Activated CD8-positive, alpha-beta memory T cell treated with anti-CD3 and anti-CD28 coated beads, Interleukin-2, amount 50 U/mL, for 24 hours (primary cell): ENCODE results near the gene CCDC136.
A peak's percentile ranks its signal among the peaks of the same experiment; 100 is the strongest.

Experiments
- DNase-seq: peaks from one replicate; pipeline ENCODE4 v3.0.0-alpha.2; 2020; ENCODE audit errors: extremely low read depth

Gene CCDC136

GRCh38 chr7:128791121-128791971, at the start of gene CCDC136:
Gene CCDC136, plus strand, starts transcription at chr7:128791968. Its CDS starts 444 bp downstream, at chr7:128792412.
- DNase-seq, result peak; percentile 18

DNA sequence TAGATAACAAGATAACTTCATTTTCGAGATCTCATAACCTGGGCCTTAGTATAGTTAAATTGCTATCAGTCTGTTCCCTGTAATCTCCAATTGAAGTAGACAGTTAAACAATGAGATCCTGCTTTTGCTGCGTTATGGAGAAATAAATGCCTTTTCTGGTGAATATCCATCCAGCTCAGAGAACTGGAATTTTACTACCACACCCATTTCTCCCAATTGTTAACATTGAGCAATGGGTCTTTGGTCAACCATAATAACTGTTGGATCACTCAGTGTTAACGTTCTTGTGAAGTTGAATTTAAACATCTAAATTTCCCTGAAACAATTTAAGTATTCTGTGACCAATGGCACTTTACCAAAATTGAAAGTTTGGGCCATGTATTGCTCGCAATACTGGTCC, 49.6 kb upstream of the CCDC136 start:
- DNase-seq, result no peak

DNA sequence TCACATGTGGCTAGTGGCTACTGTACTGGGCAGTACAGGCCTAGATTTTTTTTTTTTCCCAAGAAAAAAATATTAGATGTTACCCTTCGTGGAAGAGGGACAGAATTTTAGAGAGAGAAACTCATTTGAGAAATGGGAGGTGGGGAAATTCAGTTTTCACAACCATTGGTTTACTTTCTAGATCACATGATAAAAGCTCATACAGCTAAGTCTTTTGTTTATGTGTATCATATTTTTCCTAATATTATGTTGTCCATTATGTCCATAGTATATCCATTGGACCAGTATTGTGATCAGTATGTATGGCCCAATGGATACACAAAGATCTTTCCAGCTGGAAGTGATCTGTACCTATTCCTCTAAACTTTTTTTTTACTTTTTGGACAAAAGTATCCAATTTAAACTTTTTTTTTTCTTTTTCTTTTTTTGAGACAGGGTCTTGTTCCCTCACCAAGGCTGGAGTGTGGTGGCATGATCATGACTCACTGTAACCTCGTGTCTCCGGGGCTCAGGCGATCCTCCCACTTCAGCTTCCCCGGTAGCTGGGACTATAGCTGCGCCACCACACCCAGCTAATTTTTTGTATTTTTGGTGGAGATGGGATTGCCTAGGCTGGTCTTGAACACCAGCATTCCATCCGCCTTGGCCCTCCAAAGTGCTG, 48.5 kb upstream of the CCDC136 start:
- no peak for DNase-seq

- DNase-seq, result no peak
Observed at GRCh38 chr7:128744366-128744905, 47.3 kb upstream of the CCDC136 start.

DNA sequence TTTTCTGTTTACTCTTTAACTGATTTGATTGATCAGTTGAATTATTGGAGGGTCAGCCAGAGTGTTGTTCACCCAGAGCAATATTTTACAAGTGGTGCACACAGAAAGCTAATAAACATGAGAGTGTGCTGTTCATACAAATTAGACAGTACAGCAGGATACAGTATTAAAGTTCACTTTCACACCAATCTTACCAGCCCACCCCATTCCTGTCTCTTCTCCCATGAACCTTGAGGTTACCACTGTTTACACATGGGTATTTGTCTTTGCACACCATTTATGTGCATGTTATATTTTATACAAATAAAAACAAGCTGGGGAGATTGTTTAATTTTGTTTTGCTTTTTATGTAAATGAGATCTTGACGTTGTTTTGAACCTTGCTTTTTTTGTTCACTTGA, 46.1 kb upstream of the CCDC136 start:
- no peak for DNase-seq

DNA sequence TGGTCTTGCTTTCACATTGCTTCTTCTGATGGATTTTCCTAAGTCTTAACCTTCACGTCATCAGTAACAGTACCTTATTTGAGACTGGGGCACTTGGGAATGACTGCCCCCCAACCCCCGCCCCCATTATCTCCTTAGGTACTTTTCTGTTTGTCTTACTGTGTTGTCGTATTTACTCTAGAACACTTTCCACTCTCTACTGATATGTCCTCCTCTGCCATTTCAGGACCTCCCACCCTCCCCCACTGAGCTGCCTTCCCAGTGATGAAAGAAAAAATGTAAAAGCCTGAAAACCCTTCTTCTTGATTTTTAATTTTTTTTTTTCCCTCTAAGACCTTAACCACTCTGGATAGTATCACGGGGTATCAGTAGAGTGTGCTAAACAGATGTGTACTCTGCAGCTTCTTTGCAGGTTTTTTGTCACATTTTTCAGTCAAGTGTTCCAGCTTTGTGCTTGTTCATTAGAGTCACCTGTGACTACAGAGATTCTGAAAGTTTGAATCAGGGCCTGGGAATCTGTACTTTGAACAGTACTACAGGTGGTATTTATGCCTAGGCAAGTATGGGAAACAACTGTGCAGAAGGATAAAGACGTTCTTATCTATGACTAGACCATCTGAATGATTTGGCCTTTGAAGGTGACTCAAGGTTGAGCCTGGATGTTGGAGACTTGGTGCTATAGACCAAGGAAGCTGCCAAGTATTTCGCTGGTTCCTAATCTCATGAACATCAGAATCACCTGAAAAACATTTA, 44.3 kb upstream of the CCDC136 start:
- no peak for DNase-seq

- no peak for DNase-seq
Observed at GRCh38 chr7:128752251-128752650, 39.5 kb upstream of the CCDC136 start.

DNA sequence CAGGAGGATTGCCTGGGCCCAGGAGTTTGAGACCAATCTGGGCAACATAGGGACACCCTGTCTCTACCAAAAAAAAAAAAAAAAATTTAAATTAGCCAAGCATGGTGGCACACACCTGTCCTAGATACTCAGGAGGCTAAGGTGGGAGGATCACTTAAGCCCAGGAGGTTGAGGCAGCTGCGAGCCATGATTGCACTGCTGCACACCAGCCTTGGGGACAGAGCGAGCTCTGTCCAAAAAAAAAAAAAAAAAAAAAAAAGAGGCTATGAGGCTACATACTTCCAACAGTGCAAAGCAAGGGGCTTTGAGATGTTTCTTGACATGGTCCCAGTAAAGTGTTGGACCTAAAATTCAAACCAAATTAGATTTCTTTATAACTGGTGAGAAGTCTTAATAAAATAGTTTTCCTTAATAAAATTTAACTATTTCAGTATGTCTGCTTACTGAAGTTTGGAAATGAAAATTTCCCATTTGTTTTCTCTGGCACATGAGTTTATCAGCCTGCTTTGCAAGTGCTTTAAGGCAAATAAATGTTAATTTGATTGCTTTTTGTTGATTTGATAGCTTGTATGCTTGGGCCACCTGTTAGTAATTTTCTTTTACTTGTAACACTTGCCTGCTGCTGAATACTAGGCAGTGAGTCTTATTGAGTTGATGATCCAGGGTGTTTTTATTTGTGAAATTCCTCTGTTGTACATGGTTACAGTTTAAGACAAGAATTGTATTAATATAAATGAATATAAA, 36.5 kb upstream of the CCDC136 start:
- no peak for DNase-seq

DNA sequence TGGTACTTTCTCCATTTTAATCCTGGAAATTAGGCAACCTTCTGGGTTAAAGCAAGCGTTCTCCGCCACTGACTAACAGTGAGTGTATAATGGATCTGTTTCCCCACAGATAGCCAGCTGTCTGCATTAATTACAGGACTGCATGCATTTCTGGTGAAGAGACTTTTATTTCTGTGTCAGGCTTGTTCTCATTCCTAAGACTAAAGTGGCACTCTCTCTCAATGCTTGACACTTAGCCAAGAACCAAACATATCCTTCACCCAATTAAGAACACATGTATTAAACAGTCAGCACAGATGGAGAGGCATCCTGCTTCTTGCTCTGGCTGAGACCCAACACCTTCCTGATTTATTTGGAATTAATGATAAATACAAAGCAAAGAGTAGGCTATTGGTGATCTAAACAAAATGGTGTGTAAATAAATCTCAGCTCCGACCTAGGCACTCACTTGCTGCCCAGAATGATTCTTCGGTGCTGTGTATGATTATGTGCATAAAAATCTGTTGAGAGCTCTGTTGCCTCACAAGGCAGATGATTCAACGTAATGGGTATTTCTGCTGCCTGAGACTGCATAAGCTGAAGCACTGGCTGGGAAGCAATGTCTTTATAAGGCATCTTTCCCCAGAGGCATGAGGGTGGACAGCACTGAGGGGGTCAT, 35.8 kb upstream of the CCDC136 start:
- DNase-seq, result no peak

DNA sequence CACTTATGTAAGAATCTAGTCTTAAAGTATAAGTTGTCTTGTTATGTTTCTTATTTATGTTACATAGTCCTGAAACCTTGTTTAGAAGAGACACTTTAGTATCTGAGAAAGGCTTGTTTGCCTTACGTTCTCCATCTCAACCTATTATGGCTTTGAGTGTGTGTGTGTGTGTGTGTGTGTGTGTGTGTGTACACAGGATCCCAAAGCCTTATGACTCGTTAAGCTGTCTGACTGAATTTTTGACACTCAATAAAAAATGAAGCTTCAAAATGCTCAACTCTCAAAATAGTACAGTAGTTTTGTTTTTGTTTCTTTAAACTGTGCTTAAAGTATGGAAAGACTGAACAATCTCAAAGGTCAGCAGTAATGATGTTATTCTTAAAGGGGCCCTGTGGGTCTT, 34.6 kb upstream of the CCDC136 start:
- DNase-seq, result no peak

DNA sequence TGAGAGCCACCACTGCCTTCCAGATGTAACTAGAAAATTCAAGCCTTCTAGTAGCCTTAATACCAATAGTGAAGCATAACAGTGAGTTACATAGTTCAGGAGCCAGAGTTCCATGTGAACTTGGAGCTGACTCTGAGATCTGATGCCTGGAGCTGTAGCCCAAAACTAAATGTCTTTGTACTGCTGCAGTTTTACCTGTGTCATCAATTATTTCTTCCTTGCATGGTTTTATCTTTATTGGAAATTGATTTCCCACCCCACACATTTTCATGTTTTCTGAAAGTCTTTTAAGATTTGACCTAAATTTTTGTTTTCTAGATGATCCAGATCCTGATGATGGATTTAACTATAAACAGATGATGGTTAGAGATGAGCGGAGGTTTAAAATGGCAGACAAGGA, 33.2 kb upstream of the CCDC136 start:
- no peak for DNase-seq

- no peak for DNase-seq
Observed at GRCh38 chr7:128759242-128759641, 32.5 kb upstream of the CCDC136 start.

GRCh38 chr7:128763541-128763940, 28.2 kb upstream of the CCDC136 start:
- no peak for DNase-seq

DNA sequence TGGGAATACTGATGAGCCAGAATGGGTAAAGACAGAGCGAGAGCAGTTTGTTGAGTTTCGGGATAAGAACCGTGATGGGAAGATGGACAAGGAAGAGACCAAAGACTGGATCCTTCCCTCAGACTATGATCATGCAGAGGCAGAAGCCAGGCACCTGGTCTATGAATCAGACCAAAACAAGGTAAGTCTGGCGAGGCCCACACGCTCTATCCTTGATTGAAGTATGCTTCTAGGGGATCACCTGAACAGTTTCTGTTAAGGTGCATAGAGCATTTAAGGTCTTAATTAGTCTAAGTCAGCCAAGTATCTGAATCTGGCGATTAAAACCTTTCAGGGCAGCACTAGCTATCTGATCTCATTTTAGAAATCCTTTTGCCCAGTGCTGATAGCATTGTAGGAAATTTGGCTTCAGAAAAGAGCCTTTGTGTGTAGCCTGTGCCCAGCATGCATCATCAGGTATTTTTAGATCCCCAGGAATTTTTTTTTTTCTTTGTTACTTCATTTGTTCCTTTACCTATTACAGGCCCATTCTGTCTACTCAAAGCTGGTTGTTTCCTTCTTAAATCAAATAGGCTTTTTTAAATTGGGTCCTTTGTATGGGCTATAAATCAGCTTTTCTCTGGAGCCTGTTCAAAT, 24.2 kb upstream of the CCDC136 start:
- no peak for DNase-seq

GRCh38 chr7:128770233-128770632, 21.5 kb upstream of the CCDC136 start:
- DNase-seq, result no peak

GRCh38 chr7:128773604-128774003, 18.2 kb upstream of the CCDC136 start:
- no peak for DNase-seq

DNA sequence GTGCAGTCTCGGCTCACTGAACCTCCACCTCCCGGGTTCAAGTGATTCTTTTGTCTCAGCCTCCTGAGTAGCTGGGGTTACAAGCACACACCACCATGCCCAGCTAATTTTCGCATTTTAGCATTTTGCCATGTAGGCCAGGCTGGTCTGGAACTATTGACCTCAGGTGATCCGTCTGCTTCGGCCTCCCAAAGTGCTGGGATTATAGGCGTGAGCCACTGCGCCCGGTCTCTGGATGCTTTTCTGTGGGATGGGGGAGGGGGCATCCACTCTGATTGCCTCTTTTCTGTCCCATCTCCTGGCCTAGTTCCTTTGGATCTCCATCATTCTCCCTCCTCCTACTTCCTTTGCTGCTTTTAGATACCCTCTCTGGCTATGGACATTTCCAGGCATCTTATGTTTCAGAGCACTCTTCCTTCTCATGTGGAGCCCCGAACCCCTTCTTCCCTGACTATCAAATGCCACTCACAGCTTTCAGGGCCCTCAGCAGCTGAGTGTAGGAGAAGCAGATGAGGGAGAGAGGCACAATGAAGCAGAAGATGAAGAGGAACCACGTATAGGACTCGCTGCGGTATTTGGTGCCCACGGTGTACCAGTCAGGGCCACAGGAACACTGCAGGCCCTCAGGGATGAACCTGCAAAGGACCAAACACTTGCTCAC, 17.6 kb upstream of the CCDC136 start:
- no peak for DNase-seq

DNA sequence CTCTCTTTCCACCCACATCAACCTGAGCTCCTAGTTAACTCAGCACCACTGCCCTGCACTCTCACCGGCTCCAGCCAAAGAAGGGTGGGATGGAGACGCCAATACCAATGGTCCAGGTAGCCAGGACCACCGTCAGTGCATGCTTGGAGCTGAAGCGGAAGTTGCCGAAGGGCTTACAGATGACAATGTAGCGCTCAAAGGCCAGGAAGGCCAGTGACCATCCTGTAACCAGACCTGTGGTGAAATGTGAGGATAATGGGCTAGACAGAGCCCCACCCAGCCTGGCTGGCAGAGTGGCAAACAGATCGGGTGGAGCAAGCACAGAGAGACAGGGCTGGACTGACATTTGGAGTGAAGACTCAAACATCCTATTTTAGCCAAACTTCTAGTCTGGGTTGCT, 16.8 kb upstream of the CCDC136 start:
- DNase-seq, result no peak

DNA sequence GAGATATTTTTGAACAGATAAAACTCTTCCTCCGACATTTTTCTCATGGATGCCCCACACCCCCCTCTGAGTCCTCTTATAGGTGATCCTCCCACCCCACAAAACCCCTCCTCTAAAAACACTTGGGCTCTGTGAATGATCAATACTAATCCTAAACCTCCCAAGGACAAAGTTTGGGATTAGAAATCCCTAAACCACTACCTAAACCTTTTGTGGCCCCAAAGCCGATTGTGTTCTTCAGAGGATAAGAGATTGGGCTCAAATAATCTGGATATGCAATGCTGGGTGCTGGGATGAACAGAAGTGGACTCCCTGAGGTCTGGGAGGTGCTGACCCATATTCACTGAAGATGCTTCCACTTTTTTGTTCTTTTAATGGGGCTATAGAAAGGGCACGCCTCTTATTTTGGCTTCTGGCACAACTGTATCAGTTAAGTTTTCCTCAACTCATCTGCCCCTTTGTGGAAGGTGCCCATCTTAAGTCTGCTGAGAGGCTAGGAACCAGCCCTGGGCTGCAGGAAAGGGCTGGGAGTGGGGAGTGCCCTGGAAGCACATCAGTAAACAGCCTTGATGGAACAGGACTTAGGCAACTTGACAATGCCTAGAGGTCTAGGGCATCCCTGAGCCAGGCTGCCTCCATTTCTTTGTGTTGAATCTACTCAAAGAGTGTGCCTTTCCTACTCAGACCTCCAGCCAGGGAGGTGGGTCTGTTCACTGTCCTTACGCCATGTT, 15.9 kb upstream of the CCDC136 start, which contains the start of gene OPN1SW:
Gene OPN1SW (minus strand): TSS at position 51 of the 731 bp plus-strand sequence. CDS start 13 bp downstream, at position 38.
- no peak for DNase-seq
